OCI-LY1 (cell line): ENCODE measurements around the gene HMGN2.

ENCODE experiments used
- H2AFZ ChIP-seq: fragments of 200-600 bp; sonication (generic), shearing (Covaris generic); 2 replicates; pipeline ENCODE4 v1.6.0; 2014; ENCODE audit warnings: antibody characterized with exemption, mild to moderate bottlenecking, low read length
- H3F3A ChIP-seq: fragments of 200-600 bp; sonication (generic), shearing (Covaris generic); 2 replicates; pipeline ENCODE4 v1.6.0; 2014; ENCODE audit warnings: mild to moderate bottlenecking, antibody characterized with exemption, low read length, moderate library complexity; ENCODE audit not compliant: insufficient read depth
- H3K27ac ChIP-seq: fragments of 200-600 bp; sonication (generic); 2 replicates; pipeline ENCODE4 v1.5.1; 2014; ENCODE audit warnings: low read length, mixed run types, mild to moderate bottlenecking, low read depth; ENCODE audit not compliant: poor library complexity, severe bottlenecking
- H3K27me3 ChIP-seq: fragments of 200-600 bp; sonication (generic); 2 replicates; pipeline ENCODE4 v1.6.0; 2014; ENCODE audit warnings: antibody characterized with exemption, mild to moderate bottlenecking, low read length, moderate library complexity; ENCODE audit not compliant: insufficient read depth
- H3K36me3 ChIP-seq: fragments of 200-600 bp; sonication (generic); 2 replicates; pipeline ENCODE4 v1.6.1; 2014; ENCODE audit warnings: mild to moderate bottlenecking, antibody characterized with exemption, low read length, moderate library complexity, mixed read lengths; ENCODE audit not compliant: insufficient read depth
- H3K4me1 ChIP-seq: fragments of 200-600 bp; sonication (generic); 2 replicates; pipeline ENCODE4 v1.5.1; 2014; ENCODE audit warnings: mild to moderate bottlenecking, low read length, moderate library complexity; ENCODE audit not compliant: insufficient read depth, severe bottlenecking
- H3K4me2 ChIP-seq: fragments of 200-600 bp; sonication (generic), shearing (Covaris generic); 2 replicates; pipeline ENCODE4 v1.6.1; 2014; ENCODE audit warnings: low read length
- H3K4me3 ChIP-seq: fragments of 200-600 bp; sonication (generic); 2 replicates; pipeline ENCODE4 v1.5.1; 2014; ENCODE audit warnings: low read length, low read depth, mild to moderate bottlenecking, mixed read lengths; ENCODE audit not compliant: poor library complexity, severe bottlenecking
- H3K79me2 ChIP-seq: fragments of 200-600 bp; shearing (Covaris generic); 2 replicates; pipeline ENCODE4 v1.6.1; 2016; ENCODE audit warnings: mixed run types, low read length, mixed read lengths; ENCODE audit not compliant: insufficient read depth
- H3K9ac ChIP-seq: fragments of 200-600 bp; sonication (generic), shearing (Covaris generic); 2 replicates; pipeline ENCODE4 v1.6.1; 2014; ENCODE audit warnings: mild to moderate bottlenecking, low read length, mixed read lengths
- H3K9me2 ChIP-seq: fragments of 200-600 bp; sonication (generic), shearing (Covaris generic); 2 replicates; pipeline ENCODE4 v1.6.1; 2014; ENCODE audit warnings: low read depth, mild to moderate bottlenecking, low read length, mixed read lengths
- H3K9me3 ChIP-seq: fragments of 200-600 bp; shearing (Covaris generic); 2 replicates; pipeline ENCODE4 v1.6.1; 2014; ENCODE audit warnings: low read length, mixed read lengths
- H4K20me1 ChIP-seq: fragments of 200-600 bp; sonication (generic), shearing (Covaris generic); 2 replicates; pipeline ENCODE4 v1.6.0; 2016; ENCODE audit warnings: mild to moderate bottlenecking, low read length; ENCODE audit not compliant: insufficient read depth
- CTCF ChIP-seq: fragments of 200-600 bp; sonication (generic), shearing (Covaris generic); IDR thresholded peaks from 2 replicates; pipeline ENCODE4 v1.5.1; 2017; ENCODE audit warnings: mild to moderate bottlenecking, antibody characterized with exemption, low read length, moderate library complexity, mixed read lengths
- EZH2 ChIP-seq: fragments of 200-600 bp; sonication (generic), shearing (Covaris generic); IDR thresholded peaks from 2 replicates; pipeline ENCODE4 v1.8.0; 2017; ENCODE audit warnings: borderline replicate concordance, mixed run types, mild to moderate bottlenecking, antibody characterized with exemption, low read length, moderate library complexity, mixed read lengths

The HMGN2 gene

GRCh38 chr1:26472320-26472900 is at the start of gene HMGN2:
TSS of gene HMGN2 (plus strand) at chr1:26472440. CDS start at chr1:26472613, 173 bp downstream.
- Histone ChIP-seq H2AFZ (no peak within 1 kb of the TSS), H3K4me2 (peak within 1 kb of the TSS; percentile 92), H3K79me2 (peaks cover 7% of the 10 kb centered on the region), H3F3A (peaks cover 20% of the 10 kb centered on the region), H3K4me1 (peaks cover 38% of the 10 kb centered on the region), H3K27ac (peak within 1 kb of the TSS; percentile 88), H3K36me3 (peaks cover 48% of the 10 kb centered on the region), H3K9me2 (no peaks in the 10 kb centered on the region), H4K20me1 (no peaks in the 10 kb centered on the region), H3K27me3 (no peaks in the 10 kb centered on the region), H3K9me3 (no peaks in the 10 kb centered on the region), H3K4me3 (peak within 1 kb of the TSS; percentile 81), H3K9ac (peak within 1 kb of the TSS; percentile 100)
- TF ChIP-seq EZH2, result no peak
- TF ChIP-seq CTCF, result no peak

GRCh38 chr1:26429721-26430120 is 42.5 kb upstream of the HMGN2 start:
- H3K9ac ChIP-seq, result no peak overlapping the region
- no peaks in the 10 kb centered on the region for H3F3A ChIP-seq
- H3K36me3 ChIP-seq, result peaks cover 6% of the 10 kb centered on the region; the same call in 1 of the 2 replicates
- no peaks in the 10 kb centered on the region for H3K79me2 ChIP-seq
- TF ChIP-seq CTCF, result no peak
- no peak for TF ChIP-seq EZH2
- no peak overlapping the region for H3K27ac ChIP-seq
- no peaks in the 10 kb centered on the region for H3K9me2 ChIP-seq
- H3K27me3 ChIP-seq, result no peaks in the 10 kb centered on the region
- no peaks in the 10 kb centered on the region for H4K20me1 ChIP-seq
- no peak overlapping the region for H3K4me3 ChIP-seq
- H3K4me1 ChIP-seq, result peaks cover 20% of the 10 kb centered on the region
- no peaks in the 10 kb centered on the region for H3K9me3 ChIP-seq
- H3K4me2 ChIP-seq, result no peak overlapping the region
- no peak overlapping the region for H2AFZ ChIP-seq

GRCh38 chr1:26431979-26432695 is 40.1 kb upstream of the HMGN2 start, which contains the start of gene DHDDS:
TSS of gene DHDDS (plus strand) at chr1:26432321. CDS start at chr1:26432946, 625 bp downstream.
- no peak within 1 kb of the TSS for H3K27ac ChIP-seq

More at GRCh38 chr1:26431979-26432695, 40.1 kb upstream of the HMGN2 start, which contains the start of gene DHDDS:
- no peaks in the 10 kb centered on the region for H3K9me2 ChIP-seq
- peaks cover 12% of the 10 kb centered on the region; the same call in 1 of the 2 replicates for H3K36me3 ChIP-seq
- no peaks in the 10 kb centered on the region for H3K27me3 ChIP-seq
- H3K4me1 ChIP-seq, result peaks cover 20% of the 10 kb centered on the region
- H2AFZ ChIP-seq, result no peak within 1 kb of the TSS
- peak within 1 kb of the TSS; percentile 88 for H3K4me3 ChIP-seq
- no peaks in the 10 kb centered on the region for H3K79me2 ChIP-seq
- peak within 1 kb of the TSS; percentile 85 for H3K4me2 ChIP-seq
- H4K20me1 ChIP-seq, result no peaks in the 10 kb centered on the region
- H3K9ac ChIP-seq, result peak within 1 kb of the TSS; percentile 85
- no peaks in the 10 kb centered on the region for H3K9me3 ChIP-seq
- TF ChIP-seq CTCF (no peak), EZH2 (no peak)
- no peaks in the 10 kb centered on the region for H3F3A ChIP-seq
